ENCODE results near the gene CTBP2. TPM values are rescaled to one million over a fixed set of nuclear protein-coding genes. Genes with fewer than 3 reads are reported as not detected.

CTBP2 gene
- total RNA-seq, 2 donors from 2014 or later, result 26.0 to 36.0 TPM

DNA sequence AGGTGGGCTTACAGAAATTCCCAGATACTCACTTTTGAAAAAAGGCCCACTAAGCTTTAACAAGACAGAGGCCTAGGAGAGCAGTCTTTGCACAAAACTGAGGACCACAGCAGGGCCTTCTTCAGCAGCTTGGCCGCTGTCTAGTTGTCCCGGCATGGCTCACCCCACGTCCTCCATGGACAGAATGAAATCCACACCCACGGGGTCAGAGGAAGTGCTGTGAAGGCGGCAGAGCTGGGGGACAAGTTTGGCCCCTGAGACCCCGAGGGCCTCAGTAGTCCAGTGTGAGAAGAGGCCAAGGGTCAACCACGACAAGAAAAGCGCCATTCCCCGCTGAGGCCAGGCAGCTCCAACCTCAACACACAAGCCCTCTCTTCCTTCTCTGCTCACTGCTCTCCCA is 139.5 kb downstream of the CTBP2 start:
- Histone ChIP-seq H3K27me3 (no peaks in the 10 kb centered on the region), H3K4me3 (no peak overlapping the region), H3K4me1 (peaks cover 0 to 99% of the 10 kb centered on the region in 2 donors), H3K27ac (peak overlapping the region; percentile 75 to 90), H3K9me3 (no peaks in the 10 kb centered on the region), H3K36me3 (no peaks in the 10 kb centered on the region)
- no peak for DNase-seq (ENCODE audit: low spot score)
- TF ChIP-seq, protein P1, sequence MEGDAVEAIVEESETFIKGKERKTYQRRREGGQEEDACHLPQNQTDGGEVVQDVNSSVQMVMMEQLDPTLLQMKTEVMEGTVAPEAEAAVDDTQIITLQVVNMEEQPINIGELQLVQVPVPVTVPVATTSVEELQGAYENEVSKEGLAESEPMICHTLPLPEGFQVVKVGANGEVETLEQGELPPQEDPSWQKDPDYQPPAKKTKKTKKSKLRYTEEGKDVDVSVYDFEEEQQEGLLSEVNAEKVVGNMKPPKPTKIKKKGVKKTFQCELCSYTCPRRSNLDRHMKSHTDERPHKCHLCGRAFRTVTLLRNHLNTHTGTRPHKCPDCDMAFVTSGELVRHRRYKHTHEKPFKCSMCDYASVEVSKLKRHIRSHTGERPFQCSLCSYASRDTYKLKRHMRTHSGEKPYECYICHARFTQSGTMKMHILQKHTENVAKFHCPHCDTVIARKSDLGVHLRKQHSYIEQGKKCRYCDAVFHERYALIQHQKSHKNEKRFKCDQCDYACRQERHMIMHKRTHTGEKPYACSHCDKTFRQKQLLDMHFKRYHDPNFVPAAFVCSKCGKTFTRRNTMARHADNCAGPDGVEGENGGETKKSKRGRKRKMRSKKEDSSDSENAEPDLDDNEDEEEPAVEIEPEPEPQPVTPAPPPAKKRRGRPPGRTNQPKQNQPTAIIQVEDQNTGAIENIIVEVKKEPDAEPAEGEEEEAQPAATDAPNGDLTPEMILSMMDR (IDR thresholded peaks at IDR 0.05), result no peak

DNA sequence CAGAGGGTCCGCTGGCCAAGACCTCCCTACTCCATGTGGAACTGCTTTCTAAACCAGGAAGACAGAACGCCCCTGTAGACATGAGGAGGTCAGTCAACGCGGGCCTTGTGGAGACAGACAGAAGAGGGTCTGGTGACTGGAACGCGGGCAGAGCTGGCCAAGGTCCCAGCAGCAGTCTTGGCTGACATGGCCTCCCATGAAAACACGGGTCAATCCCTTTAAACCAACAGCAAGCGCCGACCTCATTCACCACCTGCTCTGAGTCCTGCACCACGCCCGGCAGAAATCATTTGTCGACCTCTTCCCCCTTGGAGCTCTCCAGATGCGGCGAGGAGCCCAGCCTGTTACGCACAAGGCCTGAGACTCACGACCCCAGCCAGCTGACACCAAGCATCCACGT is 140.0 kb downstream of the CTBP2 start:
- Histone ChIP-seq H3K9me3 (no peaks in the 10 kb centered on the region), H3K4me3 (no peak overlapping the region), H3K36me3 (no peaks in the 10 kb centered on the region), H3K4me1 (peaks cover 0 to 99% of the 10 kb centered on the region in 2 donors), H3K27ac (peak overlapping the region; percentile 75 to 90), H3K27me3 (no peaks in the 10 kb centered on the region)
- DNase-seq (ENCODE audit: low spot score), result no peak
- TF ChIP-seq, protein P1 (IDR thresholded peaks at IDR 0.05), result no peak

DNA sequence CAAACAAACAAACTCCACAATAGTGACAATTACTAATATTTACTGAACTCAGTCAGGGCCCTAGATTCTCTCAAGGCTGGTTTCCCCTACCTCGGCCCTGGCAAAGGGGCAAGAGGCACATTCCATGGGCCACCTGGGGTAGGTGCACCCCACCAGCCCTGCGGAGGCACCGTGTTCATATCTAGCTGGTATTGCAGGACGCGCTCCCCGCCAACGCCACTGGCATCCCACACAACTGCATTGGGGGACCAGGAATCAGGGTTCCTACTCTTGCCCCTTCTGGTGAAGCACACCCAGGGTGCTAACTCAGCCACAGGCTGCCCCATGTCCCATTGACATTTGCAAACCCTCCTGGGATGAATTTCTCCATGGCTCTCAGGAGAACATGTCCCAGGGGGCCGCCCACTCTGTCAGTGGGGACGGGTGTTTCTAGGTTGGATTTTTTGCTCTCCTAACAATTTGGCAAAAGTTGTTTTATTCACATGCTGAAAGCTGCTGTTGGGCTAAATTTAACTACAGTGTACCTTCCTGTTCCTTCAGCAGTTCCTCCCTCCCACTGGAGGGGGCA is 141.7 kb downstream of the CTBP2 start:
- Histone ChIP-seq H3K4me1 (peaks cover 0 to 98% of the 10 kb centered on the region in 2 donors), H3K4me3 (no peak overlapping the region), H3K36me3 (no peaks in the 10 kb centered on the region), H3K9me3 (no peaks in the 10 kb centered on the region), H3K27ac (peak overlapping the region in 1 of 2 donors; percentile 79), H3K27me3 (no peaks in the 10 kb centered on the region)
- TF ChIP-seq, protein P1 (IDR thresholded peaks at IDR 0.05), result no peak
- DNase-seq (ENCODE audit: low spot score), result no peak

DNA sequence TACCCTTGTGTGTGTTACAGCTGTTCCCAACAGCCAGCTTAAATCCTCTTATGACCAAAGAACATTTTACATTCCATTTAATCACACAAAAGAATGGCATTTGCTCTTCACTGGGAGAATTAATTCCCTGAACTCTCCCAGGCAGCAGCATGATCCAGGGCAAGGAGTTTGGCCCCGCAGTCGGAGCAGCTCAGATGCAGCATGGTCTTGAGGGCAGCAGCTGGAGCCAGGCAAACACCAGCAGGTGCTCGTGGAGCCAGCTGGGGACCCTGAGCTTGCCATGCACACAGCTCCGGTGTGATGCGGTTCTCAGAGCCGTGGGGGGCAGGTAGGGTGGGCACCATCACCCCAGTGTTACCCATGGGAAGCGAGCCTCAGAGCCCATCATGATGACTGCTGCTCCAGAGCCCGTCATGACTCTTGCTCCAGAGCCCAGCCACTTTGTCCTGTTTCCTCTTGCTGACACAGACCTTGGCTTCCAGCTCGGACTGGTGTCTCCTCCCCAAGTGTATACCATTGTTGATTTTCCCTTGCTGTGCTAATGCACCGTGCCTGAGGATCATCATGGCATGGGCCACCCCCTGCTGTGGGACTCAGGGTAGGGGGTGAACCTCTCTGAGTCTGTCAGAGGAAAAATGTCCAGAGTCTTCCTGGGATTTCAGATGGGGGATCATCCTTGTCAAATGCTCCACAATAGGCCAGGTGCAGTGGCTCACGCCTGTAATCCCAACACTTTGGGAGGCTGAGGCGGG is 142.6 kb downstream of the CTBP2 start:
- no peak for DNase-seq (ENCODE audit: low spot score)
- no peaks in the 10 kb centered on the region for H3K9me3 ChIP-seq
- no peaks in the 10 kb centered on the region for H3K27me3 ChIP-seq
- no peaks in the 10 kb centered on the region for H3K36me3 ChIP-seq
- TF ChIP-seq, protein P1 (IDR thresholded peaks at IDR 0.05), result no peak
- H3K27ac ChIP-seq, result peak overlapping the region; percentile 79 to 82
- H3K4me3 ChIP-seq, result no peak overlapping the region
- H3K4me1 ChIP-seq, result peaks cover 0 to 95% of the 10 kb centered on the region in 2 donors

DNA sequence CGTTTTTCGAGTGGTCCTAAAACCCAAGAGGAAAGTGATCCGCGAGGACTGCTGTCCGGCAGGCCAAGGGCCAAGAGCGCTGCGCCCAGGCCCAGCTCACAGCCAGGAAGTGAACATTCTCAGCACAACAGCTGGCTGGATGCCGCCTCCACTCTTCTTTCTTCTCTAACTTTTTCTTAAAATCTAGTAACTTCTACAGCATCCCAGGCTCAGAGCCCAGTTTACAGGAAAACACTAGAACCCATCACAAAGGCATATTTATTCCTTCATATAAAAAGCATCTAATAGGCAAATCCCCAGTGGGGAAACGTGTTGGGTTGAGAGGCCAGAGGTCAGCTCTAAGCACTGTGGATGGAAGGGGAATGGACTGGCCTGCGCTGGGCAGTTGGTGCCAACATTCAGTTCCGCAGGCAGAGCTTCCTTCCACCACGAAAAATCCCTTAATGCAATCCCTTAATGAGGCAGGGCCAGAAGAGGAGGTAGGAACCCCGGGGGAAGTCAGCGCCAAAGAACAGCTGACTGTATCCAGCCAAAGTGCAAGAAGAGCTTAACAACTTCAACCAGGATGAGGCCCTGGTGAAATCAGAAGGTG is 143.7 kb downstream of the CTBP2 start:
- Histone ChIP-seq H3K4me1 (peaks cover 0 to 95% of the 10 kb centered on the region in 2 donors), H3K36me3 (no peaks in the 10 kb centered on the region), H3K27me3 (no peaks in the 10 kb centered on the region), H3K4me3 (no peak overlapping the region), H3K27ac (peak overlapping the region; percentile 79 to 82), H3K9me3 (no peaks in the 10 kb centered on the region)
- TF ChIP-seq, protein P1 (IDR thresholded peaks at IDR 0.05), result no peak
- no peak for DNase-seq (ENCODE audit: low spot score)
